Stimulated activated naive CD8-positive, alpha-beta T cell treated with anti-CD3 and anti-CD28 coated beads, Interleukin-15, amount 100 ng/mL, for 72 hours (primary cell): ENCODE results near the gene DNAJC30.

Source experiments
- ATAC-seq: fragments of 150-1000 bp; cut with Tn5 transposase; 2 replicates; pipeline ENCODE4 v1.10.0; 2021; ENCODE audit warnings: mild to moderate bottlenecking, moderate library complexity
- DNase-seq, 2 donors: peaks; one replicate each; pipeline ENCODE4 v3.0.0; 2021 to 2022
- H3K27ac Mint-ChIP-seq, 2 donors: one replicate each; pipeline ENCODE4 v1.8.0; 2022; ENCODE audit warnings: mild to moderate bottlenecking in 2 of 2, mixed read lengths in 2 of 2, moderate library complexity in 2 of 2
- H3K27me3 Mint-ChIP-seq: one replicate; pipeline ENCODE4 v1.8.0; 2022; ENCODE audit warnings: mixed read lengths
- H3K4me1 Mint-ChIP-seq: one replicate; pipeline ENCODE4 v1.8.0; 2022; ENCODE audit warnings: mild to moderate bottlenecking, mixed read lengths
- H3K4me3 Mint-ChIP-seq, 2 donors: one replicate each; pipeline ENCODE4 v1.8.0; 2022; ENCODE audit warnings: mild to moderate bottlenecking in 2 of 2, mixed read lengths in 2 of 2, moderate library complexity in 1 of 2
- H3K9me3 Mint-ChIP-seq, 2 donors: one replicate each; pipeline ENCODE4 v1.8.0; 2022; ENCODE audit warnings: mixed read lengths in 2 of 2

The DNAJC30 gene

DNA sequence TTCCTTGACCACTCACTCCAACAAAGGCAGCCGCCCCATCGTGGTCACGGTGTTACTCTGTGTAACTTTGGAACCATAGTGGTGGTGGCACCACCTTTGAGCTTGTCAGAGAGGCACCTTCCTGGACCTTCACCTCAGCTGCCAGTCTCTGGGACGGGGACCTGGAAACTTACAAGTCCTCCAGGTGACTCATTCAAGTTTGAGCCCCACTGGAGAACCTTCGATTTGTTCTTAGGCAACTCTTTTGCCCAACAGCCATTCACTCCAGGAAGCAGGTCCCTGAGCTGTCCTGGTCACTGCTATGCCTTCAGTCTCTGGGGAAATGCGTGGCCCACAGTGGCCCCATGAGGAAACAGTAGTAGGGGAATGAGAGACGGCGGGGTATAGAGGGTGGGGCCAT is 19.0 kb upstream of the DNAJC30 start:
- Mint-ChIP-seq H3K4me1 (peaks cover 29% of the 10 kb centered on the region), H3K27me3 (no peaks in the 10 kb centered on the region), H3K27ac (peak overlapping the region in 1 of 2 donors; percentile 42), H3K4me3 (no peak overlapping the region), H3K9me3 (no peaks in the 10 kb centered on the region)
- DNase-seq (no peak), ATAC-seq (no peak)

DNA sequence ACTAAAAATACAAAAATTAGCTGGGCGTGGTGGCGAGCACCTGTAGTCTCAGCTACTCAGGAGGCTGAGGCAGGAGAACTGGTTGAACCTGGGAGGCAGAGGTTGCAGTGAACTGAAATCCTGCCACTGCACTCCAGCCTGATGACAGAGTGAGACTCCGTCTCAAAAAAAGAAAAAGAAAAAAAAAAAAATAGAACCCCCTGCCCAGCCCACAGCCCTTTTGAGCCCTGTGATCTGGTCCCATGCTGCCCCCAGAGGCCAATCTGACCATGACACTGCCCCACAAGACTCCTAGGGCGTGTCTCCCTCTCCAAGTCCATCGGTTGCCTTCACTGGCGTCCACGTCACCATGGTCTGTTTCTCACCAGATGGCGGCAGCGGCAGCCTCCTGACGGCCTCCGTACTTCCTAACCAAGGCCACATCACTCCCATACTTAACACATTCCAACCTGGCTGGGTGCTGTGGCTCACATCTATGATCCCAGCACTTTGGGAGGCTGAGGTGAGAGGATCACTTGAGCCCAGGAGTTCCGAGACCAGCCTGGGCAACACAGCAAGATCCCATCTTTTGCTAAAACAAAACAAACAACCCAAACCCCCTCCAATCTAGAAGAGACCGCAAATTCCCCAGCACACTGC is 18.2 kb upstream of the DNAJC30 start:
- DNase-seq (peak in 1 of 2 donors; percentile 30), ATAC-seq (no peak)
- H3K4me1 Mint-ChIP-seq, result peaks cover 22% of the 10 kb centered on the region
- no peaks in the 10 kb centered on the region for H3K27me3 Mint-ChIP-seq
- no peak overlapping the region for H3K4me3 Mint-ChIP-seq
- H3K9me3 Mint-ChIP-seq, result no peaks in the 10 kb centered on the region
- H3K27ac Mint-ChIP-seq, result peak overlapping the region in 1 of 2 donors; percentile 84

DNA sequence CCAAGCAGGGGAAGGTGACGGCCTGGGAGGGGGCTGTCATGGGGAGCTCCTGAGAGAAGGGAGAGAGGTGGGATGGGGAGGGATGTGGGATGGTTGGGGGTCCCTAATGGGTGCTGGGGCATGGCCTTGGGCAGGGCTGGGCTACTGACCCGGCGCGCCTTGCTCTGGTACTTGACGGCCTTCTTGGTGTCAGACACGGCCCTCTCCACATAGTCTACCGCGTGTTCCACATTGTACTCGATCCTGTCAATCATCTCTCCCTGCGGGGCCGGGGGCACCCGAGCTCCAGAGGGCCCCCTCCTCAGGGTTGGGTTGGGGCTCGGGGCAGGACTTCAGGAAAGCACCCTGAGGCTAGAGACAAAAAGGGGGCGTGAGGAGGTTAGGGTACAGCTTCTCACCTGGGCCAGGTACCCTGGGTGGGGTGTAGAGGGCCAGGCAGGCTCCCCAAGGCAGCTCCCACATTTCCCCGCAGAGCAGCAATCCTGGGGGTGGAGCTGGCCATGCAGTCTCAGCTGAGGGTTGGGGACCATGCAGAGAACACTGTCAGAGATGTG is 17.4 kb upstream of the DNAJC30 start:
- H3K9me3 Mint-ChIP-seq, result no peaks in the 10 kb centered on the region
- ATAC-seq (no peak), DNase-seq (no peak)
- H3K27me3 Mint-ChIP-seq, result no peaks in the 10 kb centered on the region
- no peak overlapping the region for H3K27ac Mint-ChIP-seq
- H3K4me1 Mint-ChIP-seq, result peaks cover 19% of the 10 kb centered on the region
- no peak overlapping the region for H3K4me3 Mint-ChIP-seq

DNA sequence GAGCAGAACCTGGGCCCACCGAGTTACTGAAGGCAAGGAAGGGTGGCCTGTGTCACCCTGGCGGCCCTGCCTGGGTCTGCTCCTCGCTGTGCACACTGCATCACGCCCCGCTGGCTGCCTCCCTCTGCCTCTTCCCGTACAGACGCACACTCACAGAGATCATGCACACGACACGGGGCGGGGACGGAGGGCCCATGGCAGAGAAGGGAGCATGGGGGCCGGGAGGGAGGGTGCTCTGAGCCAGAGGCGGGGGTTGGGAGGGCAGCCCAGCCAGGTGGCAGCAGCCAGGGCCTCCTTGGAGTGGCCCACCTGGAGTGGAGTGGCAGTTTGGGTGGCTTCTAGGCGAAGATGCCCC is 16.8 kb upstream of the DNAJC30 start:
- ATAC-seq (no peak), DNase-seq (no peak)
- Mint-ChIP-seq H3K4me3 (no peak overlapping the region), H3K27ac (no peak overlapping the region), H3K27me3 (no peaks in the 10 kb centered on the region), H3K4me1 (peaks cover 19% of the 10 kb centered on the region), H3K9me3 (no peaks in the 10 kb centered on the region)

DNA sequence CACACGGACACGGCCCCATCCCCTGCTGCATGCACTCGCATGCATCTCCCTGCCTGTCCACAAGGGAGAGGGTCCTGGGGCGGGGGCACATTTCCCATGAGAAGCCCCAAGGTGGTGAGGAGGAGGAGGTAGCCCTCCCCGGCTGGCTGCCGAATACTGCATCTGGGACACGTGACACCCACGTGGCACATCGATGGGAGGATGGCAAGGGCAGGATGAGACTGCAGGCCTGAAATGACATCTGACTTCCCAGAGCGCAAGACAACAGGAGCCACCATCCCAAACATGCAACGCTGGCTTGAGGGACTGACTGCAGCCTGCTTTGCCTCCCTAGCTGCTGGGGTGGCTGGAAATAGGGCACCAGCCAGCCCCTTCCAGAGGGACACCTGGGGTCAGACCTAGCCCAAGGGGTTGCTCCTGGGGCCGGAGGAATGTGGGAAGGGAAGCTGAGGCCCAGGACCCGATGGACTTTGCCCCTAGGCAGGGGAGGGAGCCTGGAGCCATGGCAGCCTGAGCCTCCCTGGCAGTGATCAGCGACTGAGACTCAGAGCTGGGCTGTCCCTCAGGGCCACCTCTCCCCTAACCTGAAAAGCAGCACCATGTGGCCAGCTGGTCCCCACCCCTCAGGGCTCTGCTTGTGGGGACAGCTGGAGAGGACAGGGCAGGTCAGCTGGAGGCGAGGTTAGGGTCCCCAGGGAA is 16.3 kb upstream of the DNAJC30 start:
- no peaks in the 10 kb centered on the region for H3K27me3 Mint-ChIP-seq
- peaks cover 18% of the 10 kb centered on the region for H3K4me1 Mint-ChIP-seq
- H3K9me3 Mint-ChIP-seq, result no peaks in the 10 kb centered on the region
- H3K27ac Mint-ChIP-seq, result no peak overlapping the region
- ATAC-seq (no peak), DNase-seq (no peak)
- H3K4me3 Mint-ChIP-seq, result no peak overlapping the region

DNA sequence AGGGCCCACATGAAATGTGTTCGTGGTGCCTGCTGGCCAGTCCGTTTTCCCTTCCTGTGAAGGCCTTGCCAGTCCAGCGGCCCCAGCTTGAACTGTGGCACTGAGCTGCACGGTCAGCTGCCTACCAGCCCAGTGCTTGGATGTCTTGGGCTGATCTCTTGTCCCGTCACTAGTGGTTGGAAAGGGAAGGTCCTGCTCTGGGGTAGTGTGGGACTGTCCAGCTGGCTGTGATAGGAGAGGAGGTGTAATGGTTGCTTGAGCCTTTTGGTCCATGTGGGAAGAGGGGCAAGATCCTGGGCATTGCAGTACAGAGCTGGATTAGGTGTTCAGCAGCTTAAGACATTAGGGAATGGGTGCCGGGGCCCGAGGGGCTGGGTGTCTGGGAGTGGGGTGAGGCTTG is 15.2 kb upstream of the DNAJC30 start:
- ATAC-seq, result no peak
- H3K4me3 Mint-ChIP-seq, result no peak overlapping the region
- peak overlapping the region in 1 of 2 donors; percentile 64 for H3K27ac Mint-ChIP-seq
- peaks cover 11% of the 10 kb centered on the region for H3K4me1 Mint-ChIP-seq
- no peaks in the 10 kb centered on the region for H3K9me3 Mint-ChIP-seq
- no peaks in the 10 kb centered on the region for H3K27me3 Mint-ChIP-seq
- no peak for DNase-seq

DNA sequence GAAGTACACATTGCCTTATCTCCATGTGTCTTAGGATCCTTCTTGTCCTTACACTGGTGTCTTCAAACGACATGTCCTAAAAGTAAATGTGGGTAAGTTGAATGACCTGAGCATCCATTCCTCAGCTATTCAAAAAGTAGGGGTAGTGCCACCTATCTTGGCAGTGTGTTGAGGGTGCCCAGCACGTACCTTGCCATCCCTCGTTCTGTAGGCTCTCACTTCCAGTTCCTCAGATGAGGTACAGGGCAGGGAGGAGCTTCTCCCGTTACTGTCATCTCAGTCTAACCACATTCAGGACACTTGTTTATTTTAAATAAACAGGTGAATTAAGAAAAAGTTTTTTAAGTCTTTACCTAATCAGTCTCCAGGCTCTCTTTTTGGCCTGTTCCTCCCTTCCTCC is 13.1 kb upstream of the DNAJC30 start:
- H3K4me1 Mint-ChIP-seq, result no peaks in the 10 kb centered on the region
- ATAC-seq (no peak), DNase-seq (no peak)
- no peak overlapping the region for H3K4me3 Mint-ChIP-seq
- no peaks in the 10 kb centered on the region for H3K27me3 Mint-ChIP-seq
- peak overlapping the region in 1 of 2 donors; percentile 50 for H3K27ac Mint-ChIP-seq
- no peaks in the 10 kb centered on the region for H3K9me3 Mint-ChIP-seq

DNA sequence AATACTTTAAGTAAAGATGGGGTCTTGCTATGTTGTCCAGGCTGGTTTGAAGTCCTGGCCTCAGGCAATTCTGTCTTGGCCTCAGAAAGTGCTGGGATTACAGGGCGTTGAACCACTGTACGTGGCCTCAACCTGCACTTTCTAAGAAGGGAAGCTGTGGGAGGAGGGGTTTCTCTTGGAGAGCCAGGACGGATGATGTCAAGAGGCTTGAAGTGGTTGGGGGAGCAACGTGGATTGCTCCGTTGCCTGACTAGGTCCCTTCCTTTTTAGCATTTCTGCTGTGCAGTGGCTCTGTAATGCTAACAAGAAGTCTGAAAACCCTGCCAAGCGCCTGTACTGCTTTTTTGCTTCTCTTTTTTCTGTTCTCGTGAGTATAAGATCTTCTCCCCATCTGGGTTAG is 7.4 kb upstream of the DNAJC30 start:
- no peak for ATAC-seq
- Mint-ChIP-seq H3K4me1 (peaks cover 25% of the 10 kb centered on the region), H3K4me3 (no peak overlapping the region), H3K9me3 (no peaks in the 10 kb centered on the region), H3K27ac (no peak overlapping the region), H3K27me3 (no peaks in the 10 kb centered on the region)
- no peak for DNase-seq

DNA sequence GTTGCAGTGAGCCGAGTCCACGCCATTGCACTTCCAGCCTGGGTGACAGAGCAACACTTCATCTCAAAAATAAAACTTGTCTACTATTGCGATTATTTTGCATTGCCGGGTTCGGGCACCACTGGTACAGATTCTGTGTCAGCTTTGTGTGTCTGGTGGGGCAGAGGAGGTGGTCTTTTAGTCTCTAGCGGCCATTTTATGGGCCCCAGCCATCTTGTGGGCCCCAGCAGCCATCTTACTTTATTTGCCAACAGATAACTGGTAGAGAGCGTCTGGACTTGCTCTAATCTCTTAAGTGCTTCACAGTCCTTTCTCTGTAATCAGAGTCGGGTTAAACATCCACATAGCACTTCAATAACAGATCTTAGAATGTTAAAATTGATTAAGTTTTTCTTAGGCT is 5.0 kb upstream of the DNAJC30 start:
- Mint-ChIP-seq H3K4me1 (peaks cover 34% of the 10 kb centered on the region), H3K9me3 (no peaks in the 10 kb centered on the region), H3K4me3 (peak overlapping the region in 1 of 2 donors; percentile 5), H3K27me3 (no peaks in the 10 kb centered on the region), H3K27ac (peak overlapping the region in 1 of 2 donors; percentile 66)
- ATAC-seq (no peak), DNase-seq (no peak)

DNA sequence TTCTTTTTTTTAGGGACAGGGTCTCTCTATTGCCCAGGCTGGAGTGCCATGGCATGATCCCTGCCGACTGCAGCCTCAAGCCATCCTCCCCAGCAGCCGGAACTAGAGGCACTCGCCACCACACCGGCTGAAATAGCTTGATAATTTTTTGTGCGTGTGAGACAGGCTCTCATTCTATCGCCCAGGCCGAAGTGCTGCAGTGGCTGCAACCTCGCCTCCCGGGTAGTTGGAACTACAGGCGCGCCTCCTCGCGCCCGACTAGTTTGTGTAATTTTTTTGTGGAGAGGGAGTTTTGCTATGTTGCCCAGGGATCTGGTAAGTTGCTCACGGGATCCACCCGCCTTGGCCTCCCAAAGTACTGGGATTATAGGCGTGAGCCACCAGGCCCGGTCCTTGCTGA is 2.1 kb upstream of the DNAJC30 start:
- H3K9me3 Mint-ChIP-seq, result no peaks in the 10 kb centered on the region
- no peak overlapping the region for H3K27ac Mint-ChIP-seq
- DNase-seq (no peak), ATAC-seq (no peak)
- no peaks in the 10 kb centered on the region for H3K27me3 Mint-ChIP-seq
- peaks cover 54% of the 10 kb centered on the region for H3K4me1 Mint-ChIP-seq
- H3K4me3 Mint-ChIP-seq, result peak overlapping the region in 1 of 2 donors; percentile 37

DNA sequence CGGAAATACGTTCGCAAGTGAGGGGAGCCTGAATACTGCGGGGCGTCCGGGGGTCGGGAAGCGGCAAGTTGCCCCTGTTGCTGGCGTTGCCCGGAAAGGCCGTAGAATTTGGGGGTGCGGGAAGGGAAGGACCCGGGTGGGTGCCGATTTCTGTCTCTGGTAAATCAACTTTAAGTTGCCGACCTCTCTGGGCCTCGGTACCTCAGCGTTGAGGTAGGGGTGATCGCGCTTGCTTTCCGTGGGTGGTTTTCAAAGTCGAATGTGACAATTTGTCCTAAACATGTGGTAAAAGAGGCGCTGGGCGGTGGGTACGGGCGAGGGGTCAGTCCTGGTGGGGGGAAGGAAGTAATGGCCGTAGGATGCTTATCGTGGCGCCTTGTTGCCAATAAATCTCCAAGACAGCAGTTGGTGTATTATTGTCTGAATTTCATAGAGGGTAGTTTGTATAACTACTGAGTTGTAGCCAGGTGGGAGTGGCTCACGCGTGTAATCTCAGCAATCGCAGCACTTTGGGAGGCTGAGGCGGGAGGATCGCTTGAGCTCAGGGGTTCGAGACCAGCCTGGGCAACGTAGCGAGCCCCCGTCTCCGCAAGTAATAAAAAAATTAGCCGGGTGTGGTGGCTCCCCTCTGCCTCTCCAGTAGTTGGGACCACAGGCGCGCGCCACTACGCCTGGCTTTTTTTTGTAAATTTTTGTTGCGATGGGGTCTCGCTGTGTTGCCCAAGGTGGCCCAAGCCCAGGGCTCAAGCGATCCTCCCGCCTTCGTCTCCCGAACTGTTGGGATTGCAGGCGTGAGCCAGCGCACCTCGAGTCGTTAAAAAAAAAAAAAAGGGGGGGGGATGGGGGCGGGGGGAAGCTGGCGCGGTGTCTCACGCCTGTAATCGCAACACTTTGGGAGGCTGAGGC is 788 bp upstream of the DNAJC30 start:
- H3K4me1 Mint-ChIP-seq, result peaks cover 51% of the 10 kb centered on the region
- H3K27ac Mint-ChIP-seq, result peak overlapping the region; percentile 99
- no peaks in the 10 kb centered on the region for H3K27me3 Mint-ChIP-seq
- no peak for DNase-seq
- H3K4me3 Mint-ChIP-seq, result peak overlapping the region; percentile 99 to 100
- ATAC-seq, result no peak
- H3K9me3 Mint-ChIP-seq, result no peaks in the 10 kb centered on the region

DNA sequence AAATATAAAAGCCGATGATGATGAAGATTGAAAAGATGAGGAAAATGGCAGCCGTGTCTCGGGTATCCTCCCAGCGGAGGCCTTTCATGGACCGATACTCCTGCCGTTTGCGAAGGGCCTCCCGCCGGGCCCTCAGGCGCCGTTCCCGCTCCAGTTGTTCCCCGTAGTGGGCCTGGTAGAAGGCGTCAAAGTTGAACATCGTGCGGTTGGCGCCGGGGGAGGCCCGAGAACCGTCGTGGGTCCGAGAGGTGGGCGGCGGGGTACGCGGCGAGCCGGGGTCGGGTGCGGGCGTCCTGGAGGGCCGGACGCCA is 553 bp downstream of the DNAJC30 start:
- peak overlapping the region; percentile 99 to 100 for H3K4me3 Mint-ChIP-seq
- H3K4me1 Mint-ChIP-seq, result peaks cover 46% of the 10 kb centered on the region
- H3K27me3 Mint-ChIP-seq, result no peaks in the 10 kb centered on the region
- DNase-seq, result no peak
- peak overlapping the region; percentile 91 to 99 for H3K27ac Mint-ChIP-seq
- H3K9me3 Mint-ChIP-seq, result no peaks in the 10 kb centered on the region
- ATAC-seq, result no peak

DNA sequence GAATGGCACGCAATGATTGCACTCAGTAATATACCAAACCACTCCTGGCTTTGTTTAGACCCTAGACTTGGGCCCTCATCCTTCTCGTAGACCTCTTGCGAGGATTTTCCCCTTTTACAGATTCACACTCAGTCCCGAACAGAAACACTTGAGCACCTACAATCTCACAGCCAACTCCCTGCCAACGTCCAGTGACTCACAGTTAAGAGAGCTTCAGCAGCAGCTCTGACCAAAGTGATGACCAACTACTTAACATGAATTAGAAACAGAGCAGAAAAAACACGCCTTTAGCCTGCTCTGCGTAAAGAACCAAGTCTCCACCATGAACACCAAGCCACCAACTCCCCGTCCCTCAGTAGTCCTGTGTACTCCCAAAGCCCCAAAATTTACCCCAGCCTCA is 2.2 kb downstream of the DNAJC30 start:
- H3K27ac Mint-ChIP-seq, result peak overlapping the region; percentile 14 to 68
- DNase-seq (no peak), ATAC-seq (no peak)
- peak overlapping the region; percentile 99 to 100 for H3K4me3 Mint-ChIP-seq
- H3K9me3 Mint-ChIP-seq, result no peaks in the 10 kb centered on the region
- peaks cover 40% of the 10 kb centered on the region for H3K4me1 Mint-ChIP-seq
- no peaks in the 10 kb centered on the region for H3K27me3 Mint-ChIP-seq

DNA sequence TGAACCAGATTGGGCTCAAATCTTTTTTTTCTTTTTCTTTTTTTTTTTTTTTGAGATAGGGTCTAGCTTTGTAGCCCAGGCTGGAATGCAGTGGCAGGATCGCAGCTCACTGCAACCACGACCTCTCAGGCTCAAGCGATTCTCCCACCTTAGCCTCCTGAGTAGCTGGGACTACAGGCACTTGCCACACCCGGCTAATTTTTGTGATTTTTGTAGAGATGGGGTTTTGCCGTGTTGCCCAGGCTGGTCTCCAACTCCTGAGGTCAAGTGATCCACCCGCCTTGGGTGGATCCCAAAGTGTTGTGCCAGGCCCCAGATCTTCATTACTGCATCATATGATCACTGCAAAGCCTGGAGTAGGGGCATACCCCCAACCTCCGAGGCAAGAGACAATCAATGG is 2.8 kb downstream of the DNAJC30 start:
- no peak for ATAC-seq
- Mint-ChIP-seq H3K9me3 (no peaks in the 10 kb centered on the region), H3K4me1 (peaks cover 40% of the 10 kb centered on the region), H3K4me3 (peak overlapping the region in 1 of 2 donors; percentile 18), H3K27me3 (no peaks in the 10 kb centered on the region), H3K27ac (peak overlapping the region in 1 of 2 donors; percentile 37)
- no peak for DNase-seq

DNA sequence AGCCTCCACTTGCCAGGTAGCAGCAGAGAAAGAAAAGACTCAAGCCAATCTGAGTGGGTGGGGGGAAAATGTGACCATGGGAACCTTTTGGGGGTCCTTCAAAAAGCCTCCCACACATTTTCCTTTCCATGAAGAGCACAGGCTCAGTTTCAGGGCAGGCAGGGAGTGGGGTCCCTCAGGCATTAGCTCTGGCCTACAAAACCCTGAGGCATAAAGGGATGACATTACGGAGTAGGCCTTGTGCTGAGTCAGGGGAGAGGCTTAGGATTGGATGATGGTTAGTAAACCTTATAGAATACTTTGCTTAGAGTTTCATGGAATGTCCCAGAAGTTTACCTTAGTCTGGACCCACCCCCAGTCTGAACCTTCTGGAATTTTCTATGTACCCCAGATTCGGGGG is 3.5 kb downstream of the DNAJC30 start:
- H3K9me3 Mint-ChIP-seq, result no peaks in the 10 kb centered on the region
- H3K27me3 Mint-ChIP-seq, result no peaks in the 10 kb centered on the region
- DNase-seq (no peak), ATAC-seq (no peak)
- peaks cover 40% of the 10 kb centered on the region for H3K4me1 Mint-ChIP-seq
- no peak overlapping the region for H3K27ac Mint-ChIP-seq
- no peak overlapping the region for H3K4me3 Mint-ChIP-seq

DNA sequence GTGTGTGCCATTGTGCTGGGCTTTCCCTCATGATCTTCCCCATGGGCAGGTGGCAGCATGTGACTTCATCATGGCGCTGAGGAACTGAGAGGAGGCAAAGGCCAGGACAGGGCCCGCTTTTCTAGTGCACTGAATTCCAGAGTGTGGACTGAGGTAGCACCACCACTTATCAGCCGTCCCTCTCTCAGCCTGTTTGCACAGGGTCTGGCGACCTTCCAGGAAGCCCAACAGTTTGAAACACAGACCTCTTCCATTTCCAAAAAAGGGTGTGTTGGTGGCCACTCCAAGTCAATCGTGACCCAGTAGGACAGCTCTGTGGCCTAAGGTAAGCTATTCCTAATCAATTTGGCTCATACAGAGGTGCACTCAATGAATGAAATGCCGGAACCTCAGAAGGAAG is 4.4 kb downstream of the DNAJC30 start:
- no peak for DNase-seq
- Mint-ChIP-seq H3K4me3 (no peak overlapping the region), H3K27ac (no peak overlapping the region), H3K4me1 (peaks cover 37% of the 10 kb centered on the region), H3K9me3 (no peaks in the 10 kb centered on the region), H3K27me3 (no peaks in the 10 kb centered on the region)
- ATAC-seq, result no peak
